ENCODE data around the gene TLN1.

Gene TLN1

DNA sequence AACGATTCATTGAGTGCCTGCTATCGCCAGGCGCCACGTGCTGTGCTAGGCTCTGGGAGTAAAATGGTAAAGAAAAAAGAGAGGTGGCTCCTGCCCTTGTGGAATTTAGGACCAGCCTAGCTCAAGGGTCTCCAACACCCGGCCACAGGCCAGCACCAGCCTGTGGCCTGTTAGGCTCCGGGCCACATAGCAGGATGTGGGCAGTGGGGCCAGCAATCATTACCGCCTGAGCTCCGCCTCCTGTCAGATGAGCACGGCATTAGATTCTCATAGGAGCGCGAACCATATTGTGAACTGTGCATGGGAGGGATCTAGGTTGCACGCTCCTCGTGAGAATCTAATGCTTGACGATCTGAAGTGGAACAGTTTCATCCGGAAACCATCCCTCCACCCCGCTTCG lies 75.6 kb downstream of the TLN1 start:
- no peak overlapping the region for H3K4me3 ChIP-seq (ENCODE audit: low read length)
- H3K79me2 ChIP-seq (ENCODE audit: control insufficient read depth, low read length), result peaks cover 14% of the 10 kb centered on the region
- no peaks in the 10 kb centered on the region for H4K20me1 ChIP-seq (ENCODE audit: control insufficient read depth, insufficient read depth, low read depth, low read length)
- peaks cover 25% of the 10 kb centered on the region for H3K36me3 ChIP-seq (ENCODE audit: control insufficient read depth, low read length)
- H3K4me2 ChIP-seq (ENCODE audit: low read length), result no peak overlapping the region
- TF ChIP-seq CTCF (IDR thresholded peaks at IDR 0.05; ENCODE audit: low read depth, low read length, poor library complexity, severe bottlenecking), result no peak
- no peak for TF ChIP-seq EZH2phosphoT487 (IDR thresholded peaks at IDR 0.05; ENCODE audit: borderline replicate concordance, low read length)
- no peaks in the 10 kb centered on the region for H3K27me3 ChIP-seq (ENCODE audit: control insufficient read depth, low read length)
- H3K9me3 ChIP-seq (ENCODE audit: control insufficient read depth, insufficient read depth, low read length), result no peaks in the 10 kb centered on the region
- no peak overlapping the region for H3K27ac ChIP-seq (ENCODE audit: low read depth, low read length)
- H3K9me2 ChIP-seq (replicated peaks; ENCODE audit: control insufficient read depth, low read length), result no peaks in the 10 kb centered on the region
- peaks cover 13% of the 10 kb centered on the region for H3F3A ChIP-seq (ENCODE audit: control insufficient read depth, insufficient read depth)
- peaks cover 49% of the 10 kb centered on the region for H3K4me1 ChIP-seq (ENCODE audit: control insufficient read depth, low read length)

GRCh38 chr9:35653611-35654010 lies 78.4 kb downstream of the TLN1 start:
- no peak overlapping the region for H3K27ac ChIP-seq (ENCODE audit: low read depth, low read length)
- H3K9me2 ChIP-seq (replicated peaks; ENCODE audit: control insufficient read depth, low read length), result no peaks in the 10 kb centered on the region
- H4K20me1 ChIP-seq (ENCODE audit: control insufficient read depth, insufficient read depth, low read depth, low read length), result no peaks in the 10 kb centered on the region
- peaks cover 14% of the 10 kb centered on the region for H3K36me3 ChIP-seq (ENCODE audit: control insufficient read depth, low read length)
- no peak overlapping the region for H3K4me3 ChIP-seq (ENCODE audit: low read length)
- H3K27me3 ChIP-seq (ENCODE audit: control insufficient read depth, low read length), result no peaks in the 10 kb centered on the region
- peaks cover 19% of the 10 kb centered on the region for H3K79me2 ChIP-seq (ENCODE audit: control insufficient read depth, low read length)
- H3K9me3 ChIP-seq (ENCODE audit: control insufficient read depth, insufficient read depth, low read length), result no peaks in the 10 kb centered on the region
- H3K4me1 ChIP-seq (ENCODE audit: control insufficient read depth, low read length), result peaks cover 45% of the 10 kb centered on the region
- peaks cover 22% of the 10 kb centered on the region for H3F3A ChIP-seq (ENCODE audit: control insufficient read depth, insufficient read depth)
- H3K4me2 ChIP-seq (ENCODE audit: low read length), result no peak overlapping the region
- TF ChIP-seq CTCF (IDR thresholded peaks at IDR 0.05; ENCODE audit: low read depth, low read length, poor library complexity, severe bottlenecking) (no peak), EZH2phosphoT487 (IDR thresholded peaks at IDR 0.05; ENCODE audit: borderline replicate concordance, low read length) (no peak)

DNA sequence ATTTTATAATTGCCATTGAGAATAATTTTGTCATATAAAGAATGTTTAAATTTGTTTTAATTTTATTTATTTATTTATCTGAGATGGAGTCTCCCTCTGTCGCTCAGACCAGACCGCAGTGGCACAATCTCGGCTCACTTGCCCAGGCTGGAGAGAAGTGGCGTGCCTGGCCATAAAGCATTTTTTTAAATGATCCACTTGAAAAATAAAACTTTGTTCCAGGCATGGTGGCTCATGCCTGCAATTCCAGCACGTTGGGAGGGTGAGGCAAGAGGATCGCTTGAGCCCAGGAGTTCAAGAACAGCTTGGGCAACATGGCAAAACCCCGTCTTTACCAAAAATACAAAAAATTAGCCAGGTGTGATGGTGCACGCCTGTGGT lies 79.2 kb downstream of the TLN1 start:
- no peaks in the 10 kb centered on the region for H3K9me3 ChIP-seq (ENCODE audit: control insufficient read depth, insufficient read depth, low read length)
- H4K20me1 ChIP-seq (ENCODE audit: control insufficient read depth, insufficient read depth, low read depth, low read length), result no peaks in the 10 kb centered on the region
- no peaks in the 10 kb centered on the region for H3K27me3 ChIP-seq (ENCODE audit: control insufficient read depth, low read length)
- peaks cover 19% of the 10 kb centered on the region for H3K36me3 ChIP-seq (ENCODE audit: control insufficient read depth, low read length)
- no peaks in the 10 kb centered on the region for H3K9me2 ChIP-seq (replicated peaks; ENCODE audit: control insufficient read depth, low read length)
- peaks cover 51% of the 10 kb centered on the region for H3K4me1 ChIP-seq (ENCODE audit: control insufficient read depth, low read length)
- H3K4me3 ChIP-seq (ENCODE audit: low read length), result no peak overlapping the region
- peaks cover 29% of the 10 kb centered on the region for H3F3A ChIP-seq (ENCODE audit: control insufficient read depth, insufficient read depth)
- H3K79me2 ChIP-seq (ENCODE audit: control insufficient read depth, low read length), result peaks cover 18% of the 10 kb centered on the region
- TF ChIP-seq CTCF (IDR thresholded peaks at IDR 0.05; ENCODE audit: low read depth, low read length, poor library complexity, severe bottlenecking) (no peak), EZH2phosphoT487 (IDR thresholded peaks at IDR 0.05; ENCODE audit: borderline replicate concordance, low read length) (no peak)
- no peak overlapping the region for H3K4me2 ChIP-seq (ENCODE audit: low read length)
- no peak overlapping the region for H3K27ac ChIP-seq (ENCODE audit: low read depth, low read length)

Data from DOHH2 (cell line).